Keratinocyte (primary cell): ENCODE results near the gene PEX11A. TPM values are rescaled to one million over a fixed set of nuclear protein-coding genes. Genes with fewer than 3 reads are reported as not detected.

Experiments used
- DNase-seq: peaks from one replicate; pipeline ENCODE4 v3.0.0-alpha.2; 2011; ENCODE audit warnings: low read depth, missing footprints, low spot score
- FAIRE-seq: peaks from 2 replicates; lab custom pipeline; 2011; peaks lifted over from hg19 to GRCh38; lab: Jason Lieb, UNC
- H2AFZ ChIP-seq: 2 replicates; pipeline ENCODE4 v1.6.0; 2012; ENCODE audit warnings: low read length, control low read depth, inconsistent platforms; ENCODE audit not compliant: control insufficient read depth
- H3K27ac ChIP-seq: 2 replicates; pipeline ENCODE4 v1.5.1; 2011; ENCODE audit warnings: low read length; ENCODE audit not compliant: control insufficient read depth, insufficient read depth
- H3K27me3 ChIP-seq: 3 replicates; pipeline ENCODE4 v1.6.0; 2011; ENCODE audit warnings: low read length; ENCODE audit not compliant: control insufficient read depth, insufficient read depth; ENCODE audit errors: extremely low read depth
- H3K36me3 ChIP-seq, 2 experiments: 2 replicates in 1 of 2; 3 replicates in 1 of 2; pipeline ENCODE4 v1.5.1; 2011; ENCODE audit warnings: low read length in 2 of 2, mild to moderate bottlenecking in 1 of 2; ENCODE audit not compliant: control insufficient read depth in 2 of 2, insufficient read depth in 2 of 2; ENCODE audit errors: extremely low read depth in 1 of 2
- H3K4me1 ChIP-seq: 3 replicates; pipeline ENCODE4 v1.5.1; 2011; ENCODE audit warnings: low read length; ENCODE audit not compliant: control insufficient read depth, insufficient read depth; ENCODE audit errors: extremely low read depth
- H3K4me2 ChIP-seq: 3 replicates; pipeline ENCODE4 v1.6.0; 2011; ENCODE audit warnings: low read depth, low read length; ENCODE audit not compliant: control insufficient read depth, insufficient read depth; ENCODE audit errors: extremely low read depth
- H3K4me3 ChIP-seq, 3 experiments: fragments of 200-600 bp in 1 of 3; sonication (generic) in 1 of 3; 2 replicates in 2 of 3; 3 replicates in 1 of 3; pipeline ENCODE4 v1.5.1; 2011 to 2016; ENCODE audit warnings: low read length in 3 of 3, mild to moderate bottlenecking in 3 of 3, control low read depth in 2 of 3, inconsistent platforms in 1 of 3, low read depth in 1 of 3, mixed read lengths in 1 of 3, mixed run types in 1 of 3, moderate library complexity in 1 of 3; ENCODE audit not compliant: control insufficient read depth in 2 of 3, insufficient read depth in 2 of 3; ENCODE audit errors: extremely low read depth in 1 of 3
- H3K79me2 ChIP-seq: 2 replicates; pipeline ENCODE4 v1.6.0; 2012; ENCODE audit warnings: low read length; ENCODE audit not compliant: control insufficient read depth, insufficient read depth
- H3K9ac ChIP-seq: 3 replicates; pipeline ENCODE4 v1.6.0; 2011; ENCODE audit warnings: low read length; ENCODE audit not compliant: control insufficient read depth, insufficient read depth; ENCODE audit errors: extremely low read depth
- H3K9me1 ChIP-seq: 3 replicates; pipeline ENCODE4 v1.6.0; 2011; ENCODE audit warnings: low read length; ENCODE audit not compliant: control insufficient read depth, insufficient read depth; ENCODE audit errors: extremely low read depth
- H3K9me3 ChIP-seq: 2 replicates; pipeline ENCODE4 v1.5.1; 2012; ENCODE audit warnings: low read depth, low read length; ENCODE audit not compliant: control insufficient read depth
- H4K20me1 ChIP-seq: 3 replicates; pipeline ENCODE4 v1.6.0; 2011; ENCODE audit warnings: low read length; ENCODE audit not compliant: control insufficient read depth, insufficient read depth; ENCODE audit errors: extremely low read depth
- EZH2 ChIP-seq: IDR thresholded peaks from one replicate; pipeline ENCODE4 v1.6.1; 2012; ENCODE audit warnings: inconsistent platforms, mild to moderate bottlenecking, low read length, moderate library complexity
- dilution Hi-C: fragments of 300-500 bp; cut with MboI; formaldehyde crosslinking; loops from one replicate; pipeline ENCODE4 v1.7.0; 2020; ENCODE audit warnings: low sequenced_read_pairs; ENCODE audit not compliant: extremely low pct_ligation_motif_present
- polyA plus RNA-seq, 5 experiments: library from polyadenylated mRNA; depleted of rRNA in 3 of 5; stranded (reverse) in 3 of 5; stranded (forward) in 1 of 5; unstranded in 1 of 5; fragments of >200 nt; gene quantifications; 1 replicate in 1 of 5; 2 replicates in 3 of 5; 3 replicates in 1 of 5; pipeline versions ENCODE4 v1.2.1 to v1.2.3, GENCODE V29; 2011 to 2012; ENCODE audit warnings: missing spikeins in 2 of 5, low read depth in 1 of 5, low replicate concordance in 1 of 5
- TF ChIP-seq, protein P1 (sequence below), 3 experiments: IDR thresholded peaks in 1 of 3; conservative IDR thresholded peaks in 1 of 3; optimal IDR thresholded peaks in 1 of 3; 2 replicates in 2 of 3; 3 replicates in 1 of 3; pipeline versions ENCODE3 to v1.5.1; 2011; ENCODE audit warnings: low read length in 3 of 3, mild to moderate bottlenecking in 3 of 3, moderate library complexity in 2 of 3, control low read depth in 1 of 3, inconsistent platforms in 1 of 3; ENCODE audit not compliant: insufficient read depth in 2 of 3; ENCODE audit errors: extremely low read depth in 1 of 3

Gene PEX11A
- polyA plus RNA-seq, 1 donor (not counting 4 experiments of a cell fraction or from before 2014, with no cell fraction given) = 6.0 TPM

DNA sequence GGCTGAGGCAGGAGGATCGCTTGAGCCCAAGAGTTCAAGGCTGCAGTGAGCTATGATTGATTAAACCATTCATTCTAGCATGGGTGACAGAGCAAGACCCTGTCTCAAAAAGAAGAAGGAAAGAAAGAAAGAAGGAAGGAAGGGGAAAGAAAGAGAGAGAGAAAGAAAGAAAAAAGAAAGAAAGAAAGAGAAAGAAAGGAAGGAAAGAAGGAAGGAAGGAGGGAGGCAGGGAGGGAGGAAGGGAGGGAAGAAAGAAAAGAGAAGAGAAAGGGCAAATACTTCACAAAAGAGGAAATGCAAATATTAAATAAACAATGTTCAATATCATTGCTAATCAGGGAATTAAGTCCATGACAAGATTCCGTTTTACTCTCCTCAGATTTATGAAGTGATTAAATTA, 31.3 kb downstream of the PEX11A start:
- Histone ChIP-seq H3K27me3 (peaks cover 4% of the 10 kb centered on the region), H4K20me1 (no peaks in the 10 kb centered on the region), H3K9me1 (no peaks in the 10 kb centered on the region), H3K4me2 (no peak overlapping the region), H3K27ac (no peak overlapping the region), H3K36me3 (no peaks in the 10 kb centered on the region), H3K9ac (no peak overlapping the region), H2AFZ (no peak overlapping the region), H3K9me3 (no peaks in the 10 kb centered on the region), H3K4me1 (peaks cover 13% of the 10 kb centered on the region), H3K79me2 (no peaks in the 10 kb centered on the region), H3K4me3 (no peak overlapping the region)
- TF ChIP-seq, protein P1, sequence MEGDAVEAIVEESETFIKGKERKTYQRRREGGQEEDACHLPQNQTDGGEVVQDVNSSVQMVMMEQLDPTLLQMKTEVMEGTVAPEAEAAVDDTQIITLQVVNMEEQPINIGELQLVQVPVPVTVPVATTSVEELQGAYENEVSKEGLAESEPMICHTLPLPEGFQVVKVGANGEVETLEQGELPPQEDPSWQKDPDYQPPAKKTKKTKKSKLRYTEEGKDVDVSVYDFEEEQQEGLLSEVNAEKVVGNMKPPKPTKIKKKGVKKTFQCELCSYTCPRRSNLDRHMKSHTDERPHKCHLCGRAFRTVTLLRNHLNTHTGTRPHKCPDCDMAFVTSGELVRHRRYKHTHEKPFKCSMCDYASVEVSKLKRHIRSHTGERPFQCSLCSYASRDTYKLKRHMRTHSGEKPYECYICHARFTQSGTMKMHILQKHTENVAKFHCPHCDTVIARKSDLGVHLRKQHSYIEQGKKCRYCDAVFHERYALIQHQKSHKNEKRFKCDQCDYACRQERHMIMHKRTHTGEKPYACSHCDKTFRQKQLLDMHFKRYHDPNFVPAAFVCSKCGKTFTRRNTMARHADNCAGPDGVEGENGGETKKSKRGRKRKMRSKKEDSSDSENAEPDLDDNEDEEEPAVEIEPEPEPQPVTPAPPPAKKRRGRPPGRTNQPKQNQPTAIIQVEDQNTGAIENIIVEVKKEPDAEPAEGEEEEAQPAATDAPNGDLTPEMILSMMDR (optimal IDR thresholded peaks at IDR 0.05 in 1 of 3, IDR thresholded peaks at IDR 0.05 in 1 of 3, conservative IDR thresholded peaks at IDR 0.05 in 1 of 3; ENCODE audit: extremely low read depth in 1 of 3, insufficient read depth in 2 of 3, low read length in 3 of 3) = no peak
- no peak for TF ChIP-seq EZH2
- no peak for DNase-seq
- dilution Hi-C loops = no loop called here
- no peak for FAIRE-seq

DNA sequence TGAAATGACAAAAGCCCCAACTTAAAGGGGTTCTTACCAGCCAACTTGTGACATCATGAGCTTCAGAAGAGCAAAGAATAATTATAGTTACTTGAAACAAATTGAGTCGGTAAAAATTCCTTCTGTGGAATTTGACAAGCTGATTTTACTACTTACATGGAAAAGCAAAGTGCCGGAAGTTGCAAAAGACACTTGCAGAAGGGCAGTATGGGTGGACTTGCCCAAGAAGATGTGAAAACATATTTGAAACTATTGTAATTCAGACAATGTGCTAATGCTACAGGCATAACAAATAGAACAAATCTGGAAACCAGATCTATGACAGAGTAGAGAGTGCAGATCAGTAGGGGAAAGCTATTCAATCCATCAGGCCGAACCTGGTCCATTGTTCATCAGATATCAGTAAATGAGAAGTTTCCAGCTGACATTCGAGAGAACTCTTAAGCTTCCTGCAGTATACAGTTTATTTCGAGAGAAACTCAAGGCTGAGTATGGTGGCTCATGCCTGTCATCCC, 32.8 kb downstream of the PEX11A start:
- H4K20me1 ChIP-seq = no peaks in the 10 kb centered on the region
- no peaks in the 10 kb centered on the region for H3K9me1 ChIP-seq
- no peak overlapping the region for H3K27ac ChIP-seq
- H3K27me3 ChIP-seq = peaks cover 6% of the 10 kb centered on the region
- H2AFZ ChIP-seq = no peak overlapping the region
- FAIRE-seq (no peak), DNase-seq (no peak)
- no peaks in the 10 kb centered on the region for H3K79me2 ChIP-seq
- dilution Hi-C loops = no loop called here
- TF ChIP-seq EZH2 = no peak
- TF ChIP-seq, protein P1 (optimal IDR thresholded peaks at IDR 0.05 in 1 of 3, IDR thresholded peaks at IDR 0.05 in 1 of 3, conservative IDR thresholded peaks at IDR 0.05 in 1 of 3; ENCODE audit: extremely low read depth in 1 of 3, insufficient read depth in 2 of 3, low read length in 3 of 3) = no peak
- no peaks in the 10 kb centered on the region for H3K36me3 ChIP-seq
- no peak overlapping the region for H3K4me2 ChIP-seq
- H3K9ac ChIP-seq = no peak overlapping the region
- peaks cover 7% of the 10 kb centered on the region for H3K4me1 ChIP-seq
- H3K9me3 ChIP-seq = no peaks in the 10 kb centered on the region
- no peak overlapping the region for H3K4me3 ChIP-seq
